Neural crest cell (in vitro differentiated cells): Measurements from ENCODE around the gene ACTL10. TPM values are rescaled to one million over a fixed set of nuclear protein-coding genes. Genes with fewer than 3 reads are reported as not detected.

Source experiments
- DNase-seq: peaks from one replicate; pipeline ENCODE4 v3.0.0; 2021; ENCODE audit warnings: low read depth, mixed read lengths, low spot score
- H3K27ac Mint-ChIP-seq: one replicate; pipeline ENCODE4 v1.8.0; 2021; ENCODE audit warnings: mild to moderate bottlenecking, mixed read lengths; ENCODE audit not compliant: unreplicated experiment
- H3K27me3 Mint-ChIP-seq: 2 replicates; pipeline ENCODE4 v1.8.0; 2021; ENCODE audit warnings: low read depth, mild to moderate bottlenecking, mixed read lengths
- H3K36me3 Mint-ChIP-seq: 2 replicates; pipeline ENCODE4 v1.8.0; 2021; ENCODE audit warnings: low read depth, mild to moderate bottlenecking, mixed read lengths
- H3K4me1 Mint-ChIP-seq: 2 replicates; pipeline ENCODE4 v1.8.0; 2021; ENCODE audit warnings: mixed read lengths
- H3K4me3 Mint-ChIP-seq: one replicate; pipeline ENCODE4 v1.8.0; 2021; ENCODE audit warnings: mild to moderate bottlenecking, mixed read lengths
- H3K9me3 Mint-ChIP-seq: 2 replicates; pipeline ENCODE4 v1.8.0; 2021; ENCODE audit warnings: mixed read lengths
- total RNA-seq: library from RNA; stranded (reverse); gene quantifications from 2 replicates; pipeline ENCODE4 v1.2.1, GENCODE V29; 2021
- TF ChIP-seq, protein P1 (sequence below): fragments of 200-600 bp; sonication (generic); conservative IDR thresholded peaks from 2 replicates; pipeline ENCODE4 v1.5.0; 2021; ENCODE audit warnings: antibody characterized with exemption, mild to moderate bottlenecking

ACTL10 gene
- total RNA-seq, 1 donor from 2014 or later: 0.75 TPM

DNA sequence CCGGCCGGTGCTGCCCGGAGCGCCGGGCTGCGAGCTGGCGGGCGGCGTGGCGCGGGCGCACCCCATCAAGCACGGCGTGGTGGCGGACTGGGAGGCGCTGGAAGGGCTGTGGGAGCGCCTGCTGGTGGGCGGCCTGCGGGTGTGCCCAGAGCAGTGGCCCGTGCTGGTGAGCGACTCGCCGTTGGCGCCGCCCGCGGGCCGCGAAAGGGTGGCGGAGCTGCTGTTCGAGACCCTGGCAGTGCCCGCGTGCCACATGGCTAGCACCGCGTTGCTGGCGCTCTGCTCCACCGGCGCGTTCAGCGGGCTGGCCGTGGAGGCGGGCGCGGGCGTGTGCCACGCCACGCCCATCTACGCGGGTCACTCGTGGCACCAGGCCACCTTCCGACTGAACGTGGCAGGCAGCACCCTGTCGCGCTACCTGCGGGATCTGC, 517 bp downstream of the ACTL10 start:
- TF ChIP-seq, protein P1, sequence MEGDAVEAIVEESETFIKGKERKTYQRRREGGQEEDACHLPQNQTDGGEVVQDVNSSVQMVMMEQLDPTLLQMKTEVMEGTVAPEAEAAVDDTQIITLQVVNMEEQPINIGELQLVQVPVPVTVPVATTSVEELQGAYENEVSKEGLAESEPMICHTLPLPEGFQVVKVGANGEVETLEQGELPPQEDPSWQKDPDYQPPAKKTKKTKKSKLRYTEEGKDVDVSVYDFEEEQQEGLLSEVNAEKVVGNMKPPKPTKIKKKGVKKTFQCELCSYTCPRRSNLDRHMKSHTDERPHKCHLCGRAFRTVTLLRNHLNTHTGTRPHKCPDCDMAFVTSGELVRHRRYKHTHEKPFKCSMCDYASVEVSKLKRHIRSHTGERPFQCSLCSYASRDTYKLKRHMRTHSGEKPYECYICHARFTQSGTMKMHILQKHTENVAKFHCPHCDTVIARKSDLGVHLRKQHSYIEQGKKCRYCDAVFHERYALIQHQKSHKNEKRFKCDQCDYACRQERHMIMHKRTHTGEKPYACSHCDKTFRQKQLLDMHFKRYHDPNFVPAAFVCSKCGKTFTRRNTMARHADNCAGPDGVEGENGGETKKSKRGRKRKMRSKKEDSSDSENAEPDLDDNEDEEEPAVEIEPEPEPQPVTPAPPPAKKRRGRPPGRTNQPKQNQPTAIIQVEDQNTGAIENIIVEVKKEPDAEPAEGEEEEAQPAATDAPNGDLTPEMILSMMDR: no peak
- Mint-ChIP-seq H3K27ac (no peak overlapping the region), H3K9me3 (no peaks in the 10 kb centered on the region), H3K27me3 (peaks cover 16% of the 10 kb centered on the region), H3K4me3 (no peak overlapping the region), H3K36me3 (peaks cover 12% of the 10 kb centered on the region), H3K4me1 (peaks cover 58% of the 10 kb centered on the region)
- no peak for DNase-seq

DNA sequence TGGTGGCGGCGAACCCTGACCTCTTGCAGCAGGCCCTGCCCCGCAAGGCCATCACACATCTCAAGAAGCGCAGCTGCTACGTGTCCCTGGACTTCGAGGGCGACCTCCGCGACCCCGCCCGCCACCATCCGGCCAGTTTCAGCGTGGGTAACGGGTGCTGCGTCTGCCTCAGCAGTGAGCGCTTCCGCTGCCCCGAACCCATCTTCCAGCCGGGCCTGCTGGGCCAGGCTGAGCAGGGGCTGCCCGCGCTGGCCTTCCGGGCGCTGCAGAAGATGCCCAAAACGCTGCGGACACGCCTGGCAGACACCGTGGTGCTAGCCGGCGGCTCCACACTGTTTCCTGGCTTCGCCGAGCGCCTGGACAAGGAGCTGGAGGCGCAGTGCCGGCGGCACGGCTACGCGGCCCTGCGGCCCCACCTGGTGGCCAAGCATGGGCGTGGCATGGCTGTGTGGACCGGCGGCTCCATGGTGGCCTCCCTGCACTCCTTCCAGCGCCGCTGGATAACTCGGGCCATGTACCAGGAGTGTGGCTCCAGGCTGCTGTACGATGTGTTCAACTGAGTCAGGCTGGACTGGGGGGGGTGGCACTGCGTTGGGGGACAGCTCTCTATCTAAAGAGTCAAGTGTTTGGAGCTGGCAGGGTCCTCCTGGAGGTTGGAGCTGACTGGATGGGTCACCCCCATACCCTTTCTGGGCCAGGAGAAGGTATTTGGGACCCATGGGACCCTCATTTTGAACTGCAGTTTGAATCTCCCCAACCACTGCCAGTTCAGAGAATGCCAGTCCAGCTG, 1.1 kb downstream of the ACTL10 start:
- peak; percentile 78 for DNase-seq
- Mint-ChIP-seq H3K9me3 (no peaks in the 10 kb centered on the region), H3K27me3 (peaks cover 19% of the 10 kb centered on the region), H3K4me1 (peaks cover 59% of the 10 kb centered on the region), H3K4me3 (peak overlapping the region; percentile 80), H3K27ac (no peak overlapping the region), H3K36me3 (peaks cover 12% of the 10 kb centered on the region)
- TF ChIP-seq, protein P1: peak; percentile 90

- Mint-ChIP-seq H3K27me3 (peaks cover 21% of the 10 kb centered on the region), H3K4me3 (peak overlapping the region; percentile 80), H3K4me1 (peaks cover 64% of the 10 kb centered on the region), H3K9me3 (no peaks in the 10 kb centered on the region), H3K27ac (no peak overlapping the region), H3K36me3 (peaks cover 12% of the 10 kb centered on the region)
- DNase-seq: no peak
- TF ChIP-seq, protein P1: no peak
These were observed 1.9 kb downstream of the ACTL10 start for GRCh38 chr20:33668466-33669155.

DNA sequence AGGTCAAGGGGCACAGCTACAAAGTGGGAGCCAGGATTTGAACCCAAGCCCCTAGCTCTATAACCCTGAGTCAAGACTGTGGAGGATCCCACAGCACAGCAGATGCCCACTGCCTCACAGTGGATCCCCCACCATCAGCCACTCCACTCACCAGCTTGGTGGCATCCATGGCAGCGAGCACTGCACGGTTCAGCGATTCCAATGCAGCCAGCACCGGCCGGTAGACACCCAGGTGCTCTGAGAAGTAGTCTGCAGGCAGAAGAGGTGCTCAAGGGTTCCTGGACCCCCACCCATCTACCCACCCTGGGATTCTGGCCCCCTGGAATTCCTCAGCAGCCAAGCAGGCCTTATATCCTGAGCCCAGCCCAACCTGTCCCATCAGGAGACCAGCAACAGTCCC, 2.5 kb downstream of the ACTL10 start:
- Mint-ChIP-seq H3K9me3 (no peaks in the 10 kb centered on the region), H3K4me1 (peaks cover 64% of the 10 kb centered on the region), H3K36me3 (peaks cover 12% of the 10 kb centered on the region), H3K27me3 (peaks cover 21% of the 10 kb centered on the region), H3K4me3 (peak overlapping the region; percentile 80), H3K27ac (no peak overlapping the region)
- DNase-seq: no peak
- TF ChIP-seq, protein P1: no peak

DNA sequence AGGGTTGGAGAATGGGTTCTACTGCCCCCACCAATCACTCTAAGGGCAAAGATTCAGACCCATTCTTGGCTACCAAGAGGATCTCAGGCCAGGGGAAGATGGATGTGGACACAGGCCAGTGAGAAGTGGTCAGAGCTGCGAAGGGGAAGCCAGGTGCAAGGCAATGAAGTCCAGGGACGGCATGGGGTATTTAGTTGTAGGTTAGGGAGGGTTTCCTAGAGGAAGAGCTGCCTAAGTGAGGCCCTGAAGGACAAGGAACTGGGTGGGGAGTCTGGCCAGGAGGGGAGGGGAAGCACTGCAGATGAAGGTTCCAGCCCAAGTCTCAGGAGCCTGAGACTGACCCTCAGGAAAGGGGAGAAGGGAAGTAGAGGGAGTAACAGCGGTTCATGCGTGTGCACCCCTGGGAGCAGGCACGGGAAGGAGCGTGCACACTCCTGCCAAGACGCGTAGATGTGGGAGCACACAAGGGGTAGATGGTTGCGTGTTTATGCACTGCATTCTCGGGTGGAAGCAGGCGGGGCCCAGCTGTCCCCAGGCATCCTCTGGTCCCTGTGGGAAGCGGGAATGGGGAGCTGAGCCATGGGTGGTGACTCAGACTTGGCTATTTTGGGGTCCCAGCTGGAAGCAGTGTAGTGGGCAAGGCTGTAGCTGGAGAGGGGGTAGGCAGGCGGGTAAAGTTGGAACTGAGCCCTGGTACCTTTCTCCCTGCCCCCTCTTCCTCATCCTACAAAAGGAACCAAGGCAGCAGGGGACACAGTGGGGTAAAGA, 3.3 kb downstream of the ACTL10 start:
- Mint-ChIP-seq H3K4me3 (peak overlapping the region; percentile 80), H3K27me3 (peaks cover 21% of the 10 kb centered on the region), H3K4me1 (peaks cover 62% of the 10 kb centered on the region), H3K36me3 (peaks cover 12% of the 10 kb centered on the region), H3K27ac (peak overlapping the region; percentile 88), H3K9me3 (no peaks in the 10 kb centered on the region)
- TF ChIP-seq, protein P1: no peak
- DNase-seq: no peak
